OCI-LY3 (cell line): ENCODE results near the gene GTSE1.

ENCODE experiments used
- H2AFZ ChIP-seq: fragments of 200-600, 300-600 bp; shearing (Covaris generic); 2 replicates; pipeline ENCODE4 v1.6.0; 2014; ENCODE audit warnings: antibody characterized with exemption, low read depth, low read length
- H3K27ac ChIP-seq: fragments of 200-600, 300-600 bp; sonication (generic); 2 replicates; pipeline ENCODE4 v1.5.1; 2014; ENCODE audit warnings: mild to moderate bottlenecking, low read length, moderate library complexity, mixed read lengths
- H3K27me3 ChIP-seq: fragments of 200-600, 300-600 bp; sonication (generic); 2 replicates; pipeline ENCODE4 v1.6.1; 2014; ENCODE audit warnings: low read depth, low read length, mixed read lengths
- H3K36me3 ChIP-seq: fragments of 200-600, 300-600 bp; sonication (generic); replicated peaks from 2 replicates; pipeline ENCODE3; 2014; ENCODE audit warnings: low read depth, low read length, mixed read lengths
- H3K4me1 ChIP-seq: fragments of 300-600, 200-600 bp; sonication (generic); 2 replicates; pipeline ENCODE4 v1.6.1; 2014; ENCODE audit warnings: low read length, mixed read lengths
- H3K4me2 ChIP-seq: fragments of 200-600, 300-600 bp; sonication (generic); 2 replicates; pipeline ENCODE4 v1.6.1; 2014; ENCODE audit warnings: low read length, mixed read lengths
- H3K4me3 ChIP-seq: fragments of 300-600, 200-600 bp; sonication (generic); 2 replicates; pipeline ENCODE4 v1.5.1; 2014; ENCODE audit warnings: antibody characterized with exemption, mild to moderate bottlenecking, low read length, moderate library complexity
- H3K79me2 ChIP-seq: fragments of 300-600, 200-600 bp; shearing (Covaris generic); 2 replicates; pipeline ENCODE4 v1.6.1; 2014; ENCODE audit warnings: mild to moderate bottlenecking, low read length, mixed read lengths
- H3K9ac ChIP-seq: fragments of 300-600, 200-600 bp; shearing (Covaris generic); 2 replicates; pipeline ENCODE4 v1.6.0; 2014; ENCODE audit warnings: mild to moderate bottlenecking, low read length, moderate library complexity
- H3K9me3 ChIP-seq: fragments of 200-600, 300-600 bp; shearing (Covaris generic); 2 replicates; pipeline ENCODE4 v1.6.1; 2014; ENCODE audit warnings: low read length, mixed read lengths; ENCODE audit not compliant: insufficient read depth
- H4K20me1 ChIP-seq: fragments of 200-600, 300-600 bp; sonication (generic); 2 replicates; pipeline ENCODE4 v1.6.1; 2016; ENCODE audit warnings: low read length, mixed read lengths; ENCODE audit not compliant: insufficient read depth
- CTCF ChIP-seq: fragments of 200-600, 300-600 bp; sonication (generic); IDR thresholded peaks from 2 replicates; pipeline ENCODE4 v1.5.1; 2014; ENCODE audit warnings: antibody characterized with exemption, low read length, low read depth
- EZH2phosphoT487 ChIP-seq: fragments of 200-600 bp; shearing (Covaris generic); IDR thresholded peaks from 2 replicates; pipeline ENCODE4 v1.6.1; 2018; ENCODE audit warnings: antibody characterized with exemption, mixed run types, low read depth

GTSE1 gene

GRCh38 chr22:46329616-46330015 is 32.9 kb downstream of the GTSE1 start:
- Histone ChIP-seq H3K9ac (no peak overlapping the region), H3K79me2 (no peaks in the 10 kb centered on the region), H4K20me1 (no peaks in the 10 kb centered on the region), H3K27me3 (no peaks in the 10 kb centered on the region), H3K36me3 (peaks cover 62% of the 10 kb centered on the region), H3K9me3 (no peaks in the 10 kb centered on the region), H3K4me3 (no peak overlapping the region), H3K27ac (no peak overlapping the region), H2AFZ (no peak overlapping the region), H3K4me1 (no peaks in the 10 kb centered on the region), H3K4me2 (no peak overlapping the region)
- no peak for TF ChIP-seq EZH2phosphoT487
- TF ChIP-seq CTCF, result no peak

GRCh38 chr22:46330426-46330825 is 33.8 kb downstream of the GTSE1 start:
- no peaks in the 10 kb centered on the region for H3K27me3 ChIP-seq
- H3K9me3 ChIP-seq, result no peaks in the 10 kb centered on the region
- no peak overlapping the region for H3K4me3 ChIP-seq
- peaks cover 57% of the 10 kb centered on the region for H3K36me3 ChIP-seq
- H4K20me1 ChIP-seq, result no peaks in the 10 kb centered on the region
- no peak overlapping the region for H3K9ac ChIP-seq
- no peak overlapping the region for H3K4me2 ChIP-seq
- TF ChIP-seq EZH2phosphoT487 (no peak), CTCF (no peak)
- H3K27ac ChIP-seq, result no peak overlapping the region
- no peak overlapping the region for H2AFZ ChIP-seq
- H3K4me1 ChIP-seq, result no peaks in the 10 kb centered on the region
- no peaks in the 10 kb centered on the region; the same call in 1 of the 2 replicates for H3K79me2 ChIP-seq

GRCh38 chr22:46331496-46331895 is 34.8 kb downstream of the GTSE1 start:
- H3K9me3 ChIP-seq, result no peaks in the 10 kb centered on the region
- no peak overlapping the region for H3K9ac ChIP-seq
- peaks cover 47% of the 10 kb centered on the region for H3K36me3 ChIP-seq
- H3K4me3 ChIP-seq, result no peak overlapping the region
- no peak overlapping the region for H3K27ac ChIP-seq
- no peak for TF ChIP-seq EZH2phosphoT487
- no peak for TF ChIP-seq CTCF
- no peak overlapping the region for H2AFZ ChIP-seq
- no peaks in the 10 kb centered on the region for H4K20me1 ChIP-seq
- H3K27me3 ChIP-seq, result no peaks in the 10 kb centered on the region
- no peak overlapping the region for H3K4me2 ChIP-seq
- H3K4me1 ChIP-seq, result peaks cover under 1% of the 10 kb centered on the region; the same call in 1 of the 2 replicates
- H3K79me2 ChIP-seq, result peaks cover 10% of the 10 kb centered on the region

GRCh38 chr22:46335201-46336118 is 38.8 kb downstream of the GTSE1 start, which contains the start of gene TRMU:
TSS of gene TRMU (plus strand) at chr22:46335714. CDS start at chr22:46335765, 51 bp downstream.
- Histone ChIP-seq H2AFZ (peak within 1 kb of the TSS; percentile 80), H3K9me3 (no peaks in the 10 kb centered on the region), H3K27me3 (no peaks in the 10 kb centered on the region), H3K9ac (peak within 1 kb of the TSS; percentile 86), H3K4me2 (peak within 1 kb of the TSS; percentile 85), H3K27ac (peak within 1 kb of the TSS; percentile 49), H3K4me1 (peaks cover 7% of the 10 kb centered on the region), H3K79me2 (peaks cover 43% of the 10 kb centered on the region), H3K4me3 (peak within 1 kb of the TSS; percentile 92), H4K20me1 (0 out of 2 replicates have a peak, but pooled peaks cover 4% of the 10 kb centered on the region), H3K36me3 (peaks cover 43% of the 10 kb centered on the region)
- TF ChIP-seq EZH2phosphoT487, result no peak
- no peak for TF ChIP-seq CTCF
